Smooth muscle cell (in vitro differentiated cells): ENCODE data around the gene RALGAPA2. TPM values are rescaled to one million over a fixed set of nuclear protein-coding genes. Genes with fewer than 3 reads are reported as not detected.

Experiments used
- DNase-seq: peaks from one replicate; lab custom pipeline; 2025; ENCODE audit not compliant: unreplicated experiment; lab: John Stamatoyannopoulos, UW
- H2AFZ ChIP-seq: fragments of 200-600 bp; sonication (generic); 2 replicates; pipeline ENCODE4 v1.6.0; 2016; ENCODE audit warnings: antibody characterized with exemption, low read depth, mild to moderate bottlenecking
- H3F3A ChIP-seq: fragments of 200-600 bp; sonication (generic); 2 replicates; pipeline ENCODE4 v1.6.0; 2017; ENCODE audit warnings: antibody characterized with exemption, low read depth
- H3K27ac ChIP-seq: fragments of 200-600 bp; sonication (generic); 2 replicates; pipeline ENCODE4 v1.5.1; 2016; ENCODE audit warnings: low read depth, mild to moderate bottlenecking
- H3K27me3 ChIP-seq: fragments of 200-600 bp; sonication (generic); 2 replicates; pipeline ENCODE4 v1.6.1; 2016; ENCODE audit warnings: low read depth, mild to moderate bottlenecking
- H3K36me3 ChIP-seq: fragments of 200-600 bp; sonication (generic); 2 replicates; pipeline ENCODE4 v1.5.1; 2016; ENCODE audit warnings: low read depth
- H3K4me1 ChIP-seq: fragments of 200-600 bp; sonication (generic); 2 replicates; pipeline ENCODE4 v1.5.1; 2016; ENCODE audit warnings: low read depth
- H3K4me2 ChIP-seq: fragments of 200-600 bp; sonication (generic); 2 replicates; pipeline ENCODE4 v1.6.0; 2016; ENCODE audit warnings: mild to moderate bottlenecking
- H3K4me3 ChIP-seq: fragments of 200-600 bp; sonication (generic); 2 replicates; pipeline ENCODE4 v1.5.1; 2016; ENCODE audit warnings: mild to moderate bottlenecking
- H3K79me2 ChIP-seq: fragments of 200-600 bp; sonication (generic); 2 replicates; pipeline ENCODE4 v1.6.0; 2016; ENCODE audit warnings: low read depth, mild to moderate bottlenecking
- H3K9ac ChIP-seq: fragments of 200-600 bp; sonication (generic); 2 replicates; pipeline ENCODE4 v1.6.0; 2016; ENCODE audit warnings: low read depth
- H3K9me3 ChIP-seq: fragments of 200-600 bp; sonication (generic); replicated peaks from 2 replicates; pipeline ENCODE4 v1.5.1; 2016; ENCODE audit warnings: low read depth
- H4K20me1 ChIP-seq: fragments of 200-600 bp; sonication (generic); 2 replicates; pipeline ENCODE4 v1.6.0; 2016; ENCODE audit warnings: low read depth
- CTCF ChIP-seq: fragments of 200-600 bp; sonication (generic); IDR thresholded peaks from 2 replicates; pipeline ENCODE4 v1.5.1; 2017; ENCODE audit warnings: borderline replicate concordance, mild to moderate bottlenecking, antibody characterized with exemption; ENCODE audit not compliant: insufficient read depth, poor library complexity, severe bottlenecking
- WGBS: methylation state at CpG from one replicate; pipeline ENCODE4 v1.1.7; 2016; ENCODE audit warnings: low lambda C conversion rate; 5-methylcytosine and 5-hydroxymethylcytosine counted together
- polyA plus RNA-seq: library from polyadenylated mRNA; unstranded; fragments of >200 nt; fragmentation: Nextera tagmentation; extraction: Ambion mirVana; gene quantifications from 2 replicates; pipeline ENCODE4 v1.2.1, GENCODE V29; 2016
- total RNA-seq: library from RNA; depleted of rRNA; stranded (reverse); fragments of >200 nt; gene quantifications from 2 replicates; pipeline ENCODE4 v1.2.3, GENCODE V29; 2014

Gene RALGAPA2
- total and polyA plus RNA-seq, 2 experiments from 2014 or later = 3.5 to 6.2 TPM

- DNase-seq = no peak
- TF ChIP-seq CTCF = no peak
- H4K20me1 ChIP-seq = no peaks in the 10 kb centered on the region
- no peaks in the 10 kb centered on the region for H3K36me3 ChIP-seq
- no peaks in the 10 kb centered on the region for H3F3A ChIP-seq
- no peak overlapping the region for H3K4me3 ChIP-seq
- no peak overlapping the region for H3K9ac ChIP-seq
- peak overlapping the region; percentile 44 for H3K4me2 ChIP-seq
- no peaks in the 10 kb centered on the region for H3K4me1 ChIP-seq
- 83% methylated on average over 5 of the region's 5 CpGs for whole genome bisulfite sequencing
- H3K79me2 ChIP-seq = no peaks in the 10 kb centered on the region
- peak overlapping the region; percentile 60 for H3K27ac ChIP-seq
- H2AFZ ChIP-seq = no peak overlapping the region
- H3K27me3 ChIP-seq = no peaks in the 10 kb centered on the region
- no peaks in the 10 kb centered on the region for H3K9me3 ChIP-seq
Observed at GRCh38 chr20:20520776-20521175, 191.7 kb downstream of the RALGAPA2 start.

- Histone ChIP-seq H3K4me2 (no peak overlapping the region), H3K79me2 (no peaks in the 10 kb centered on the region), H3K36me3 (no peaks in the 10 kb centered on the region), H3F3A (no peaks in the 10 kb centered on the region), H3K4me1 (no peaks in the 10 kb centered on the region), H3K9me3 (no peaks in the 10 kb centered on the region), H3K4me3 (no peak overlapping the region), H3K27me3 (no peaks in the 10 kb centered on the region), H3K9ac (no peak overlapping the region), H3K27ac (no peak overlapping the region), H2AFZ (no peak overlapping the region), H4K20me1 (no peaks in the 10 kb centered on the region)
- no peak for TF ChIP-seq CTCF
- no peak for DNase-seq
Observed at GRCh38 chr20:20519269-20519668, 193.2 kb downstream of the RALGAPA2 start.

- Histone ChIP-seq H3K4me1 (no peaks in the 10 kb centered on the region), H3K36me3 (no peaks in the 10 kb centered on the region), H3K27me3 (no peaks in the 10 kb centered on the region), H2AFZ (no peak overlapping the region), H4K20me1 (no peaks in the 10 kb centered on the region), H3K4me2 (no peak overlapping the region), H3K27ac (no peak overlapping the region), H3K4me3 (no peak overlapping the region), H3K79me2 (no peaks in the 10 kb centered on the region), H3F3A (no peaks in the 10 kb centered on the region), H3K9ac (no peak overlapping the region), H3K9me3 (no peaks in the 10 kb centered on the region)
- DNase-seq = no peak
- WGBS = 91% methylated on average over 8 of the region's 8 CpGs
- TF ChIP-seq CTCF = no peak
Observed at GRCh38 chr20:20518263-20518662, 194.2 kb downstream of the RALGAPA2 start.

GRCh38 chr20:20517296-20517695 is 195.1 kb downstream of the RALGAPA2 start:
- no peaks in the 10 kb centered on the region for H4K20me1 ChIP-seq
- no peak for TF ChIP-seq CTCF
- H2AFZ ChIP-seq = no peak overlapping the region
- DNase-seq = no peak
- no peaks in the 10 kb centered on the region for H3K27me3 ChIP-seq
- no peak overlapping the region for H3K27ac ChIP-seq
- no peak overlapping the region for H3K9ac ChIP-seq
- H3F3A ChIP-seq = no peaks in the 10 kb centered on the region
- no peaks in the 10 kb centered on the region for H3K9me3 ChIP-seq
- no peak overlapping the region for H3K4me2 ChIP-seq
- 94% methylated on average over 2 of the region's 2 CpGs for WGBS
- H3K4me1 ChIP-seq = no peaks in the 10 kb centered on the region
- H3K4me3 ChIP-seq = no peak overlapping the region
- no peaks in the 10 kb centered on the region for H3K79me2 ChIP-seq
- no peaks in the 10 kb centered on the region for H3K36me3 ChIP-seq
